HK-2 (cell line): ENCODE results near the gene NOL3.

Source experiments
- DNase-seq: peaks from one replicate; pipeline ENCODE4 v3.0.0-alpha.2; 2018; ENCODE audit not compliant: unreplicated experiment

NOL3 gene

GRCh38 chr16:67206129-67206837 is 35.9 kb downstream of the NOL3 start:
- DNase-seq: no peak

- no peak for DNase-seq
Measured at GRCh38 chr16:67206838-67207248, 36.5 kb downstream of the NOL3 start.

- DNase-seq: peak; percentile 51
Measured at GRCh38 chr16:67207249-67208091, 37.1 kb downstream of the NOL3 start.

GRCh38 chr16:67208154-67208896 is 38.0 kb downstream of the NOL3 start:
- no peak for DNase-seq

- no peak for DNase-seq
Measured at GRCh38 chr16:67209565-67209964, 39.2 kb downstream of the NOL3 start.

- DNase-seq: no peak
Measured at GRCh38 chr16:67210069-67210937, 40.0 kb downstream of the NOL3 start.

- no peak for DNase-seq
Measured at GRCh38 chr16:67211674-67212073, 41.3 kb downstream of the NOL3 start.

- DNase-seq: no peak
Measured at GRCh38 chr16:67212766-67213165, 42.4 kb downstream of the NOL3 start.

- no peak for DNase-seq
Measured at GRCh38 chr16:67213197-67214019, 43.1 kb downstream of the NOL3 start.

GRCh38 chr16:67215706-67216105 is 45.4 kb downstream of the NOL3 start:
- no peak for DNase-seq

GRCh38 chr16:67216612-67217490 is 46.5 kb downstream of the NOL3 start:
- no peak for DNase-seq

GRCh38 chr16:67223992-67224391 is 53.7 kb downstream of the NOL3 start:
- DNase-seq: no peak
